Superior temporal gyrus (tissue), 1 donor: Measurements from ENCODE around the gene ZNF121.
"Not testable (repeated sequence)": the region's sequence is repeated elsewhere in the genome, so short reads cannot be mapped to it uniquely, and the experiment has no call there.

Experiments used
- DNase-seq: peaks from one replicate; pipeline ENCODE4 v3.0.0-alpha.2; 2016; ENCODE audit errors: extremely low spot score

Gene ZNF121

DNA sequence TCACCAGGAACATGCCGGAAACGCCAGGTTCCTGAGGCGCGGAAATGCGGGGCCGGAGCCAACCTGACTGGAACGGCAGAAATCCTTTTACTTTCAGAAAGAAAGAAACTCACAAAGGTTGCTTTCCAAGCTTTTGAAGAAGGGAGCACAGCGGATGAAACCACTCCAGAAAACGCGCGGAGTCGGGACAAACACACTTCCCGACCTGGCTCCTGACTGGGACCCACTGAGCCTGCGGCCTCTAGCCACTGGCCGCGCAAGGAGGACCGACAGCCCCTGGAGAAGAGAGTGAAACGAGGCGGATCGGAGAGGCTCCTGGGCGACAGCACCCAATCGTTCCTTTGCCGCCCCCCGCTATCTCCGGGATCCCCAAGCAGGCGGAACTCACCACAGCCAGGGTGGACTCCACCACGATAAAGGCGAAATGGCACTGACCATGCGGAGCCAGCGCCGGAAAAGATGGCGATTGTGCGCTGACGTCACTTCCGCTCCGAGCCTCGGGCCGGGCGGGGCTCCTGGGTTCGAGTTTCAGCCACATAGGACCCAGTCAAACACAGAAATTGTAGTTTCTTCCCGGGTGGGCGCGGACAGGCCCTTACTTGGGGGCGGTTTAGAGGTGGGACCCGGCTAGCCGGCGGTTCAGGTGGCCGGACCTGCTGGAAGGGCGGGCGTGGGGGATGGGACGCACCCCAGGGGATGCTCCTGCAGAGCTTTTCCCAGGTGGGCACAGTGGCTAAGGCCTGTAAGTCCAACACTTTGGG, at the start of gene ZNF121:
Gene ZNF121 (minus strand): TSS at position 432 of the 761 bp plus-strand sequence. CDS start 16,407 bp downstream, outside the sequence.
- peak; percentile 95 for DNase-seq

- DNase-seq, result no peak
Measured at GRCh38 chr19:9627856-9628255, 43.6 kb upstream of the ZNF121 start.

DNA sequence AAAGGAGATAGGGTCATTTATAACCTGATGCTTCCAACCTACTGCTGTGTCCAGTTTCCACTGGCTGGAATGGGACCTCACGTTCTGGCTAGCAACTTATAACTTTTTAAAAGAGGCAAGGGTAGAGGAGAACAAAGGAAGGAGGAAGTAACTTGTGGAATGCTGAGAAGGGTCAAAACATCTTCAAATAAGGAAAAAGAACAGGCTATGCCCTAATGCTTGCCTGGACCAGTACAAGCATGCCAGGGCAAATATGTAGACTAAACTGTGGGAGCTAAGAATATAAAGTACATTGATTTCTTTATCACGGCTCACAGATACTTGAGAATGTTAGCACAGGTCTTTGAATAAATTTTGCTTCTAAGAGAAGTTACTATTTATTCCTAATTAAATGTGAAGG, 38.2 kb upstream of the ZNF121 start:
- no peak for DNase-seq

DNA sequence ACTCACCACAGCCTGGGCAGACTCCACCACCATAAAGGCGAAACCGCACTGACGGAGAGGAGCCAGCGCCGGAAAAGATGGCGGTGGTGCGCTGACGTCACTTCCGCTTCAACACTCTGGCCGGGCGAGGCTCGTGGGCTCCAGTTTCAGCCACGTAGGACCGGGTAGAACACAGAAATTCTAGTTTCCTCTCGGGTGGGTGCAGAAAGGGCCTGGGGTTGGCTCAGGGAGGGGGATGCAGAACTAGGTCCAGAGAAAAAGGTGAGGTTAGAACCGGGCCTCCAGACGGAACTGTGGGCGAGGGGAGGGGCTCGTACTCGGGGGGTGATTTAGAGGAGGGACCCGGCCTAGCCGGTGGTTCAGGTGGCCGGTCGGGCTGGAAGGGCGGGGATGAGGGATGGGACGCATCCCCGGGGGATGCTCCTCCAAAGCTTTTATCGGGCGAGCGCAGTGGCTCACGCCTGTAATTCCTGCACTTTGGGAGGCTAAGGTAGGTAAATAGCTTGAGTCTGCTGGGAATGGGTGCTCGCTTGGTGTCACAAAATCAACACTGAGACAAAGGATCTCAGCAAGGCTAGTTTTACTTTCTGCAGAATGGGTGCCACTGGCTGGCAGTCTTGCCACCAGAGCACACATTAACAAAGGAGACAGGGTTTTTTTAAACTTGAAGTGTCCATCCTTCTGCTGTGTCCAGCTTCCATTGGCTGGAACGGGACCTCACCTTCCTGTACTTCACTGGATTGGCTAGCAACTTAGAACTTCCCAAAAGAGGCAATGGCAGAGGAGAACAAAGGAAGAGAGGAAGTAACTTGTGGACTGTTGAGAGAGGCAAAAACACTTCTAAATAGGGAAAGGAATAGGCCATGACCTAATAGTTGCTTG, 37.1 kb upstream of the ZNF121 start, which contains the start of gene ZNF561:
Gene ZNF561 (minus strand): TSS at position 77 of the 882 bp plus-strand sequence. CDS start 1,776 bp downstream, outside the sequence.
- peak; percentile 94 for DNase-seq

- no peak for DNase-seq
Measured at GRCh38 chr19:9620842-9621155, 36.5 kb upstream of the ZNF121 start.

DNA sequence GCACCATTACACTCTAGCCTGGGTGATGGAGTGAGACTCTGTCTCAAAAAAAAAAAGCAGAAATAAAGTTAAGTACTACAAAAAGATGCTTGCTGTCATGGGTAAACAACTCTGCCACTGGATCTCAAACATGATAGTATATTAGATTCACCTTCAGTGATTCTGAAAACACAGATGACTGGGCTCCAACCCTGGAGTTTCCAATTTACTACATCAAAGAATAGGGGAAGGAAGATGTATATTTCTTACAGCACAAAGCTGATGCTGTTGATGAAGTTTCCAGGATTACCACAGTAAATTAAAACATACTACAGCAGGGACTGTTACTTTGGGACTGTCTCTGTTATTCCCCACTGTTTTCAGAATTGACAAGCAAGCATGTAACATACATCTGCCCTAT, 31.5 kb upstream of the ZNF121 start:
- DNase-seq, result no peak

DNA sequence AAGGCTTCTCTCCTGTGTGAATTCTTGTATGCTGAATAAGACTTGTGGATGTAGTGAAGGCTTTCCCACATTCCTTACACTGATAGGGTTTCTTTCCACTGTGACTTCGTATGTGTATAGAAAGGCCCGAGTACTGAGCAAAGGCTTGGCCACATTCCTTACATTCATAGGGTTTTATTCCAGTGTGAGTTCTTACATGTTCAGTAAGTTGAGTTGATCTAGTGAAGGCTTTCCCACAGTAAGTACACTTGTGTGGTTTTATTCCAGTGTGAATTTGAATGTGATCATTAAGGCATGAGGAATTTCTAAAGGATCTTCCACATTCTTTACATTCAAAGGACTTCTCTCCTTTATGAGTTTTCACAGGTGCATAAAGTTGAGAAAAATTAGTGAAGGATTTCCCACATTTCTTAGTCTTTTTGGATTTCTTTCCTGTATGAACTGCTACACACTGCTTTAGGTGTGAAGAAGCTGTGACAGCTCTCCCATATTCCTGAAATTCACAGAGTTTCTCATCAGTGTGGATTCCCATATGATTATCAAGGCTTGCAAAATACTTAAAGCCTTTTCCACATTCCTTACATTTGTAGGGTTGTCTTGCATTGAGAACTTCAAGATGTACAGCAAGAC, 26.3 kb upstream of the ZNF121 start:
- no peak for DNase-seq

DNA sequence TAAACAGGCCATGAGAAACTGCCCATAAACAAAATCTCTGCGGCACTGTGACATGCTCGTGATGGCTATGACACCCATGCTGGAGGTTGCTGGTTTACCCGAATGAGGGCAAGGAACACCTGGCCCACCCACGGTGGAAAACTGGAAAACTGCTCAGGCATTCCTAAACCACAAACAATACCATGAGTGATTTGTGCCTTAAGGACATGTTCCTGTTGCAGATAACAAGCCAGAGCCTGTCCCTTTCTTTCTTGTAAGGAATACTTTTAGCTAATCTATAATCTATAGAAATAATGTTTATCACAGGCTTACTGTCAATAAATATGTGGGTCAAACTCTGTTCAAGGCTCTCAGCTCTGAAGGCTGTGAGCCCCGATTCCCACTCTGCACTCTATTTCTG, 24.6 kb upstream of the ZNF121 start:
- DNase-seq, result no peak

DNA sequence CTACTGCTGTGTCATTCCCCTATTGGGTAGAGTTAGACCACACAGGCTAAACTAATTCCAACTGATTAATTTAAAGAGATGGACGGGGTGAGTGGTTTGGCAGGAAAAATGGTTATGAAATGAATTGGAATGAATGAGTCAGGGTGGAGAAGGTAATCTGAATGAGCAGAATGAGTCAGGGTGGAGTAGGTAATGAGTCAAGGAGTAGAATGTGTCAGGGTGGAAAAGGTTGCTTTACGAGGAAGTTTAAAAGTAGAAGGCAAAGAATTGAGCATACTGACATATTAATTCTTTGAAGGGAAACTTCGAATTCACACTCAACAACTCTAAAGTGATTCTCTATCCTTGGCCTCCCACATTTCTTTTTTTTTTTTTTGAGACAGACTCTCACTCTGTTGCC, 12.7 kb upstream of the ZNF121 start:
- DNase-seq, result no peak

DNA sequence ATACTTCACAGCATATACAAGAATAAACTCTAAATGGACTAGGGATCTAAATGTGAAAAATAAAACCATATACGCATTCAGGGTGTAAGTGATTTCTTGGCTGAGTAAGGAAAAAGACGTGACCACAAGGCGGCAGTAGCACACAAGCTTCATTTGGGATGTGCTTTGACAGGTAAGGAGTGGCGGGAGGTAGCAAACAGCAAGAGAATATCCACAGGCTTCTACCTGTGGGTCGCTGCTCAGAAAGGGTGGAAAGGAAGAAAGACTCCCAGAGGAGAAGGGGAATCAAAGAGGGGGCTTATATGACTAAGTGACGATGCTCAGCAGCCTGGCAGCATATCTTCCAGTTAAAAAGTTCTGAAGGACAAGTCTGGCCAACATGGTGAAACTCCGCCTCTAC, 2.5 kb upstream of the ZNF121 start:
- DNase-seq, result peak; percentile 71

DNA sequence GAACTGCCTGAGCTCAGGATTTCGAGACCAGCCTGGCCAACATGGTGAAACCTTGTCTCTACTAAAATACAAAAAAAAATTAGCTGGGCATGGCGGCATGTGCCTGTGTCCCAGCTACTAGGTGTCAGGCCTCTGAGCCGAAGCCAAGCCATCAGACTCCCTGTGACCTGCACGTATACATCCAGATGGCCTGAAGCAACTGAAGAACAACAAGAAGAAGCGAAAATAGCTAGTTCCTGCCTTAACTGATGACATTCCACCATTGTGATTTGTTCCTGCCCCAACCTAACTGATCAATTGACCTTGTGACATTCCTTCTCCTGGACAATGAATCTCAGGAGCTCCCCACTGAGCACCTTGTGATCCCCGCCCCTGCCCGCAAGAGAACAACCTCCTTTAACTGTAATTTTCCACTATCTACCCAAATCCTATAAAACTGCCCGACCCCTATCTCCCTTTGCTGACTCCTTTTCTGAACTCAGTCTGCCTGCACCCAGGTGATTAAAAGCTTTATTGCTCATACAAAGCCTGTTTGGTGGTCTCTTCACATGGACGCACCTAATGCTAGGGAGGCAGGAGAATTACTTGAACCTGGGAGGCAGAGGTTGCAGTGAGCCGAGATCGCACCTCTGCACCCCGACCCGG, 2.1 kb downstream of the ZNF121 start:
- not testable (repeated sequence) for DNase-seq

- no peak for DNase-seq
Measured at GRCh38 chr19:9580728-9581127, 3.6 kb downstream of the ZNF121 start.

DNA sequence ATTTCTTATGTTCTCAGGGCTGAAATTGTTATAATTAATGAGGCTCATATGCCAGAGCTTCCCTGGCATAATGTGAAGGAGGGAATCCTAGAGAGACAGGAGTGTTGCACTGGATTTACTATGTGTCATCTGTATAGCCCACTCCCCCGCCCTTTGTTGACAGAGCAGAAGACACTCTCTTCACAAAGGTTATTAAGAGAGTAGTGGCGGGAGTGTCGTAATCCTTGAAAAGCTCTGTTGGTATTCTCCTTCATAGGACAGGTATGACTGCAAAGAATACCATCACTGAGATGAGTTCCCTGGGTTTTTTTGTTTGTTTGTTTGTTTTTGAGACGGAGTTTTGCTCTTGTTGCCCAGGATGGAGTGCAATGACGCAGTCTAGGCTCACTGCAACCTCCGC, 14.0 kb downstream of the ZNF121 start:
- DNase-seq, result no peak

- no peak for DNase-seq
Measured at GRCh38 chr19:9566729-9567128, 17.6 kb downstream of the ZNF121 start.

DNA sequence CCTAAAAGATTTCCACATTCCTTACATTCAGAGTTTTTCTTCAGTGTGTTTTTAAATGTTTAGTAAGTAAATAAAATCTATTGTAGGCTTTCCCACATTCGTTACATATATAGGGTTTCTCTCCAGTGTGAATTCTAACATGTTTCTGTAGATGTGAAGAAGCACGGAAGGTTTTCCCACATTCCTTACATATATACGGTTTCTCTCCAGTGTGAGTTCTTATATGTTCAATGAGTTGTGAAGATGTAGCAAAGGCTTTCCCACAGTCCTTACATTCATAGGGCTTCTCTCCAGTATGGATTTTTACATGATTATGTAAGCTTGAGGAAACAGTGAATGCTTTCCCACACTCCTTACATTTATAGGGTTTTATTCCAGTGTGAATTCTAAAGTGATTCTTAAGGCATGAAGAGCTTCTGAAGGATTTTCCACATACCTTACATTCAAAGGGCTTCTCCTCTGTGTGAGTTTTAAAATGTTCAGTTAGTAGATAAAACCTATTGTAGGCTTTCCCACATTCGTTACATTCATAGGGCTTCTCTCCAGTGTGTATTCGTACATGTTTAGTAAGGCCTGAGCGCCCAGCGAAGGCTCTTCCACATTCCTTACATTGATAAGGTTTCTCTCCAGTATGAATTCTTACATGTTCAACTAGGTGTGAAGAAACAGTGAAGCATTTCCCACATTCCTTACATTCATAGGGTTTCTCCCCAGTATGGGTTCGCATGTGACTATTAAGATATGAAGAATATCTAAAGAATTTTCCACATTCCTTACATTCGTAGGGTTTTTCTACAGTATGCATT, 18.2 kb downstream of the ZNF121 start:
- DNase-seq, result no peak

DNA sequence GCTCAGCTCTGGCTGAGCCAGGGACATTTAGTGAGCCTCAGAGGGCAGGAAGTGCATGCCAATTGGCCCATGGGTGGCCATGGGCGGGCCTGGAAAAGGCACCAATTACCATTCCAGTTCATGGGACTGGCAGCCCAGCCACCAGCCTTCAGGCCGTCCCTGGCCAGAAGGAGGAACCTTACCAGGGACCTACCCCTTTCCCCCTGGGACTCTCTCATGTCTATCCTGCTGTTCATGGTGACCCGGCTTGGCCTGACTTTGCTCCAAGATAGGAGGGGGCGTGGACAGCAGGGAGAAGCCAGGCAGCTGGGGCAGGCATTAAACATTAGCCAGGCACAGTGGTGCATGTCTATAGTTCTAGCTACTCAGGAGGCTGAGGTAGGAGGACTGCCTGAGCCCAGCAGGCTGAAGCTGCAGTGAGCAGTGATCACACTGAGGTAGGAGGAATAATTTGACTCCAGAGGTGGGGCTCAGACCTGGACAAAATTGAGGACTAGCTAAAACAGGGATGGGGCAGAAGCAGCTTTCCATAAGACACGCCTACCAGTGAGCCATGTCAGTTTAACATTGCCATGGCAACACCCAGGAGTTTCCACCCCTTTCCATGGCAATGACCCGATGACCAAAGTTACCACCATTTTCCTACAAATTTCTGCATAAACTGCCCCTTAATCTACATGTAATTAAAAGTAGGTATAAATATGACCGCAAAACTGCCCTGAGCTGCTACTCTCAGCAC, 31.6 kb downstream of the ZNF121 start:
- no peak for DNase-seq

DNA sequence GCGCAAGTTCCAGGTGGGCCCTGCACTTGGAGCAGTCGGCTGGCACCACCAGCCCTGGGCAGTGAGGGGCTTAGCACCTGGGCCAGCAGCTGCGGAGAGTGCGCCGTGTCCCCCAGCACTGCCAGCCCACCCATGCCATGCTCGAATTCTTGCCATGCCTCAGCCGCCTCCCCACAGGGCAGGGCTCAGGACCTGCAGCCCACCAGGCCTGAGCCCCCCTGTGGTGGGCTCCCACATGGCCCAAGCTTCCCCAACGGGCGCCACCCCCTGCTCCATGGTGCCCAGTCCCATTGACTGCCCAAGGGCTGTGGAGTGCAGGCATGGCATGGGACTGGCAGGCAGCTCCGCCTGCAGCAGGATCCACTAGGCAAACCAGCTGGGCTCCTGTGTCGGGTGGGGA, 36.4 kb downstream of the ZNF121 start:
- DNase-seq, result no peak

DNA sequence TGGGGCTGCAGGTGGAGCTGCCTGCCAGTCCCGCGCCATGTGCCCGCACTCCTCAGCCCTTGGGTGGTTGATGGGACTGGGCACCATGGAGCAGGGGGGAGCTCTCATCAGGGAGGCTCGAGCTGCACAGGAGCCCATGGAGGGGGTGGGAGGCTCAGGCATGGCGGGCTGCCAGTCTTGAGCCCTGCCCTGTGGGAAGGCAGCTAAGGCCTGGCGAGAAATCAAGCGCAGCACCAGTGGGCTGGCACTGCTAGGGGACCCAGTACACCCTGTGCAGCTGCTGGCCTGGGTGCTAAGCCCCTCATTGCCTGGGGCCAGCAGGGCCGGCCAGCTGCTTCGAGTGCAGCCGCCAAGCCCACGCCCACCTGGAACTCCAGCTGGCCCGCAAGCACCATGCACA, 43.0 kb downstream of the ZNF121 start:
- DNase-seq, result not testable (repeated sequence)

GRCh38 chr19:9539921-9540320, 44.4 kb downstream of the ZNF121 start:
- DNase-seq, result not testable (repeated sequence)

DNA sequence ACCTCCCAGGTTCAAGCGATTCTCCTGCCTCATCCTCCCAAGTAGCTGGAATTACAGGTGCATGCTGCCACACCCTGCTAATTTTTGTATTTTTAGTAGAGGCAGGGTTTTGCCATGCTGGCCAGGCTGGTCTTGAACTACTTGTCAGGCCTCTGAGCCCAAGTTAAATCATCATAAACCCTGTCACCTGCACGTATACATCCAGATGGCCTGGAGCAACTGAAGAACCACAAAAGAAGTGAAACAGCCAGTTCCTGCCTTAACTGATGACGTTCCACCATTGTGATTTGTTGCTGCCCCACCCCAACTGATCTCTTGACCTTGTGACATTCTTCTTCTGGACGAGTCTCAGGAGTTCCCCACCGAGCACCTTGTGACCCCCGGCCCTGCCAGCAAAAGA, 45.1 kb downstream of the ZNF121 start:
- not testable (repeated sequence) for DNase-seq
